LNCaP clone FGC (cell line): ENCODE measurements around the gene MAMDC2.

ENCODE experiments used
- DNase-seq: peaks from one replicate; pipeline ENCODE4 v3.0.0-alpha.2; 2011; ENCODE audit warnings: low read depth
- H3K4me3 ChIP-seq: 2 replicates; pipeline ENCODE4 v1.5.1; 2011; ENCODE audit warnings: mild to moderate bottlenecking, low read depth, low read length, control low read depth
- TF ChIP-seq, protein P1 (sequence below): IDR thresholded peaks from 2 replicates; pipeline ENCODE4 v1.5.1; 2012; ENCODE audit warnings: mild to moderate bottlenecking; ENCODE audit not compliant: control insufficient read depth, insufficient read depth; ENCODE audit errors: extremely low read depth

The MAMDC2 gene

GRCh38 chr9:70003901-70004714 lies 39.5 kb upstream of the MAMDC2 start:
- TF ChIP-seq, protein P1, sequence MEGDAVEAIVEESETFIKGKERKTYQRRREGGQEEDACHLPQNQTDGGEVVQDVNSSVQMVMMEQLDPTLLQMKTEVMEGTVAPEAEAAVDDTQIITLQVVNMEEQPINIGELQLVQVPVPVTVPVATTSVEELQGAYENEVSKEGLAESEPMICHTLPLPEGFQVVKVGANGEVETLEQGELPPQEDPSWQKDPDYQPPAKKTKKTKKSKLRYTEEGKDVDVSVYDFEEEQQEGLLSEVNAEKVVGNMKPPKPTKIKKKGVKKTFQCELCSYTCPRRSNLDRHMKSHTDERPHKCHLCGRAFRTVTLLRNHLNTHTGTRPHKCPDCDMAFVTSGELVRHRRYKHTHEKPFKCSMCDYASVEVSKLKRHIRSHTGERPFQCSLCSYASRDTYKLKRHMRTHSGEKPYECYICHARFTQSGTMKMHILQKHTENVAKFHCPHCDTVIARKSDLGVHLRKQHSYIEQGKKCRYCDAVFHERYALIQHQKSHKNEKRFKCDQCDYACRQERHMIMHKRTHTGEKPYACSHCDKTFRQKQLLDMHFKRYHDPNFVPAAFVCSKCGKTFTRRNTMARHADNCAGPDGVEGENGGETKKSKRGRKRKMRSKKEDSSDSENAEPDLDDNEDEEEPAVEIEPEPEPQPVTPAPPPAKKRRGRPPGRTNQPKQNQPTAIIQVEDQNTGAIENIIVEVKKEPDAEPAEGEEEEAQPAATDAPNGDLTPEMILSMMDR, result no peak
- no peak for DNase-seq
- H3K4me3 ChIP-seq, result no peak overlapping the region

DNA sequence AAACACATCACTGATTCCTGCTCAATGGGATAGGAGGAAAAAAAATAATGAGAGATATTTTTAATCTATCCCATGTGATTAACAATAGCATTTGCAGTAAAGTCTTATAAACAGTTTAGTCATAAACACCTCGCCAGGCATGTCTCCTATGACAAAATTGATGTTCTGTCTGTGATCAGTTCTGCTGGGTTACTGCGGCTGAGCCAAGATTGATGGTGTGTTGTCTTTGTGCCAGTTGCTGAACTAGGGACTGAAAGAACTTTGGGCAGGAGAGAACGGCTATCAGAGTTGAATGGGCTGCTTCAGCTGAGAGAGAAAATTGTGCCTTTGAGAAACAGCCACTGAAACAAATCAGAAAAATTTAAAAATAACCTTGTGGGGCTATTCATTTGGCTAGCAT lies 37.3 kb upstream of the MAMDC2 start:
- H3K4me3 ChIP-seq, result no peak overlapping the region
- TF ChIP-seq, protein P1, result no peak
- DNase-seq, result no peak

- H3K4me3 ChIP-seq, result no peak overlapping the region
- no peak for DNase-seq
- TF ChIP-seq, protein P1, result no peak
Observed at GRCh38 chr9:70007831-70008230, 35.8 kb upstream of the MAMDC2 start.

GRCh38 chr9:70010015-70010414 lies 33.6 kb upstream of the MAMDC2 start:
- TF ChIP-seq, protein P1, result no peak
- no peak overlapping the region for H3K4me3 ChIP-seq
- no peak for DNase-seq

- TF ChIP-seq, protein P1, result no peak
- no peak overlapping the region for H3K4me3 ChIP-seq
- DNase-seq, result no peak
Observed at GRCh38 chr9:70011366-70011765, 32.3 kb upstream of the MAMDC2 start.

GRCh38 chr9:70012569-70012968 lies 31.1 kb upstream of the MAMDC2 start:
- TF ChIP-seq, protein P1, result no peak
- DNase-seq, result no peak
- H3K4me3 ChIP-seq, result no peak overlapping the region
